ENCODE measurements around the gene ZCCHC7. TPM values are rescaled to one million over a fixed set of nuclear protein-coding genes. Genes with fewer than 3 reads are reported as not detected.
"Not testable (repeated sequence)": the region's sequence is repeated elsewhere in the genome, so short reads cannot be mapped to it uniquely, and the experiment has no call there.

Gene ZCCHC7
- total RNA-seq, 1 experiment from 2014 or later = 41.7 TPM

- H3K27ac Mint-ChIP-seq (ENCODE audit: low read depth, unreplicated experiment) = no peak overlapping the region
- no TSS peak for BruUV-seq (replicated peaks)
- no peak overlapping the region for H3K4me3 Mint-ChIP-seq (ENCODE audit: unreplicated experiment)
- intact Hi-C loops (cut with micrococcal nuclease) = no loop called here
- TF ChIP-seq, protein P1, sequence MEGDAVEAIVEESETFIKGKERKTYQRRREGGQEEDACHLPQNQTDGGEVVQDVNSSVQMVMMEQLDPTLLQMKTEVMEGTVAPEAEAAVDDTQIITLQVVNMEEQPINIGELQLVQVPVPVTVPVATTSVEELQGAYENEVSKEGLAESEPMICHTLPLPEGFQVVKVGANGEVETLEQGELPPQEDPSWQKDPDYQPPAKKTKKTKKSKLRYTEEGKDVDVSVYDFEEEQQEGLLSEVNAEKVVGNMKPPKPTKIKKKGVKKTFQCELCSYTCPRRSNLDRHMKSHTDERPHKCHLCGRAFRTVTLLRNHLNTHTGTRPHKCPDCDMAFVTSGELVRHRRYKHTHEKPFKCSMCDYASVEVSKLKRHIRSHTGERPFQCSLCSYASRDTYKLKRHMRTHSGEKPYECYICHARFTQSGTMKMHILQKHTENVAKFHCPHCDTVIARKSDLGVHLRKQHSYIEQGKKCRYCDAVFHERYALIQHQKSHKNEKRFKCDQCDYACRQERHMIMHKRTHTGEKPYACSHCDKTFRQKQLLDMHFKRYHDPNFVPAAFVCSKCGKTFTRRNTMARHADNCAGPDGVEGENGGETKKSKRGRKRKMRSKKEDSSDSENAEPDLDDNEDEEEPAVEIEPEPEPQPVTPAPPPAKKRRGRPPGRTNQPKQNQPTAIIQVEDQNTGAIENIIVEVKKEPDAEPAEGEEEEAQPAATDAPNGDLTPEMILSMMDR (IDR thresholded peaks at IDR 0.05; ENCODE audit: unreplicated experiment) = no peak
- H3K36me3 Mint-ChIP-seq (ENCODE audit: insufficient read depth, unreplicated experiment) = peaks cover 26% of the 10 kb centered on the region
- ChIA-PET CTCF (interaction anchor here (2.2 kb wide), 1 partner anchor 209 kb away, joined by 10 read pairs; no protein-coding TSS in a partner anchor), POLR2A (interaction anchor here (0.6 to 6.9 kb wide), 3 partner anchors 10 to 59 kb away, joined by 3 to 63 read pairs (median 4); partner anchors contain the start of gene ZCCHC7)
- peaks cover 27% of the 10 kb centered on the region for H3K4me1 Mint-ChIP-seq (ENCODE audit: insufficient read depth, unreplicated experiment)
- H3K9me3 Mint-ChIP-seq (ENCODE audit: unreplicated experiment) = no peaks in the 10 kb centered on the region
- DNase-seq (ENCODE audit: unreplicated experiment) = no peak
- no peaks in the 10 kb centered on the region for H3K27me3 Mint-ChIP-seq (ENCODE audit: insufficient read depth, unreplicated experiment)
Measured at GRCh38 chr9:37082214-37082765, 38.1 kb upstream of the ZCCHC7 start.

GRCh38 chr9:37083654-37084053 is 36.7 kb upstream of the ZCCHC7 start:
- ChIA-PET POLR2A (interaction anchor here (6.9 kb wide), 1 partner anchor 37 kb away, joined by 63 read pairs; the partner anchor contains the start of gene ZCCHC7), CTCF (no interaction called here)
- H3K9me3 Mint-ChIP-seq (ENCODE audit: unreplicated experiment) = no peaks in the 10 kb centered on the region

GRCh38 chr9:37085233-37085632 is 35.1 kb upstream of the ZCCHC7 start:
- intact Hi-C loops (cut with micrococcal nuclease) = no loop called here
- Mint-ChIP-seq H3K4me3 (ENCODE audit: unreplicated experiment) (no peak overlapping the region), H3K27ac (ENCODE audit: low read depth, unreplicated experiment) (no peak overlapping the region), H3K9me3 (ENCODE audit: unreplicated experiment) (no peaks in the 10 kb centered on the region), H3K4me1 (ENCODE audit: insufficient read depth, unreplicated experiment) (peaks cover 32% of the 10 kb centered on the region), H3K27me3 (ENCODE audit: insufficient read depth, unreplicated experiment) (no peaks in the 10 kb centered on the region), H3K36me3 (ENCODE audit: insufficient read depth, unreplicated experiment) (peaks cover 42% of the 10 kb centered on the region)
- no TSS peak for BruUV-seq (replicated peaks)
- TF ChIP-seq, protein P1 (IDR thresholded peaks at IDR 0.05; ENCODE audit: unreplicated experiment) = no peak
- CTCF ChIA-PET = no interaction called here
- no peak for DNase-seq (ENCODE audit: unreplicated experiment)
- POLR2A ChIA-PET = interaction anchor here (1.1 to 1.2 kb wide), 2 partner anchors 10 to 35 kb away, joined by 3 to 5 read pairs; partner anchors contain the start of gene ZCCHC7

More at GRCh38 chr9:37083654-37084053, 36.7 kb upstream of the ZCCHC7 start:
- Mint-ChIP-seq H3K4me1 (ENCODE audit: insufficient read depth, unreplicated experiment) (peaks cover 27% of the 10 kb centered on the region), H3K27me3 (ENCODE audit: insufficient read depth, unreplicated experiment) (no peaks in the 10 kb centered on the region), H3K36me3 (ENCODE audit: insufficient read depth, unreplicated experiment) (peaks cover 40% of the 10 kb centered on the region), H3K27ac (ENCODE audit: low read depth, unreplicated experiment) (no peak overlapping the region), H3K4me3 (ENCODE audit: unreplicated experiment) (no peak overlapping the region)
- no TSS peak for BruUV-seq (replicated peaks)
- DNase-seq (ENCODE audit: unreplicated experiment) = no peak
- intact Hi-C loops (cut with micrococcal nuclease) = no loop called here
- TF ChIP-seq, protein P1 (IDR thresholded peaks at IDR 0.05; ENCODE audit: unreplicated experiment) = no peak

- BruUV-seq (replicated peaks); H3K27me3 Mint-ChIP-seq (ENCODE audit: insufficient read depth, unreplicated experiment): not testable (repeated sequence)
Measured at GRCh38 chr9:37092714-37093295, 27.6 kb upstream of the ZCCHC7 start.

More at GRCh38 chr9:37092714-37093295, 27.6 kb upstream of the ZCCHC7 start:
- H3K27ac Mint-ChIP-seq (ENCODE audit: low read depth, unreplicated experiment); intact Hi-C loops (cut with micrococcal nuclease); H3K4me1 Mint-ChIP-seq (ENCODE audit: insufficient read depth, unreplicated experiment); H3K9me3 Mint-ChIP-seq (ENCODE audit: unreplicated experiment); CTCF ChIA-PET; DNase-seq (ENCODE audit: unreplicated experiment); H3K4me3 Mint-ChIP-seq (ENCODE audit: unreplicated experiment): not testable (repeated sequence)
- peaks cover 14% of the 10 kb centered on the region for H3K36me3 Mint-ChIP-seq (ENCODE audit: insufficient read depth, unreplicated experiment)
- POLR2A ChIA-PET = interaction anchor here (2.9 kb wide), 1 partner anchor 13 kb away, joined by 18 read pairs; no protein-coding TSS in a partner anchor
